ENCODE measurements around the gene PRDM16.

PRDM16 gene

GRCh38 chr1:3111348-3112021 is 42.5 kb downstream of the PRDM16 start:
- DNase-seq (ENCODE audit: low spot score) = peak; percentile 52
- peaks cover 0 to 3% of the 10 kb centered on the region in 2 donors for H3K36me3 ChIP-seq (replicated peaks in 1 of 2; ENCODE audit: control insufficient read depth in 2 of 2, insufficient read depth in 2 of 2, low read length in 2 of 2)
- H3K4me1 ChIP-seq (ENCODE audit: control insufficient read depth in 2 of 2, insufficient read depth in 1 of 2, low read depth in 1 of 2, low read length in 2 of 2) = peaks cover 2 to 45% of the 10 kb centered on the region in 2 donors
- peak overlapping the region; percentile 8 for H3K23ac ChIP-seq (ENCODE audit: low read depth, low read length, poor library complexity)
- H3K79me1 ChIP-seq (ENCODE audit: low read depth, low read length) = peaks cover 18% of the 10 kb centered on the region
- H4K91ac ChIP-seq (ENCODE audit: low read depth, low read length, poor library complexity) = peak overlapping the region; percentile 47
- peak overlapping the region; percentile 91 for H3K27ac ChIP-seq (replicated peaks; ENCODE audit: low read length)
- H3K4me2 ChIP-seq (ENCODE audit: insufficient read depth, low read length, poor library complexity, severe bottlenecking) = peak overlapping the region; percentile 4
- peak overlapping the region; percentile 95 for H2BK5ac ChIP-seq (ENCODE audit: low read length)
- H3K9me3 ChIP-seq (replicated peaks in 1 of 2; ENCODE audit: control insufficient read depth in 2 of 2, insufficient read depth in 1 of 2, low read depth in 1 of 2, low read length in 2 of 2) = peaks cover 11 to 15% of the 10 kb centered on the region in 2 donors
- H2BK15ac ChIP-seq (ENCODE audit: low read length) = peak overlapping the region; percentile 100
- H3K9ac ChIP-seq (ENCODE audit: low read depth, low read length, poor library complexity) = peak overlapping the region; percentile 12
- H2BK12ac ChIP-seq (ENCODE audit: low read length) = peak overlapping the region; percentile 95
- no peak overlapping the region for H3K4ac ChIP-seq (ENCODE audit: low read length)
- 83% methylated on average over 1 of the region's 36 CpGs; no CpG with 5 or more reads in 1 of the 2 donors for WGBS, 2 donors (ENCODE audit: extremely low coverage in 2 of 2, insufficient read length in 2 of 2, insufficient replicate concordance in 1 of 2)
- H2AK5ac ChIP-seq (ENCODE audit: low read depth, low read length) = peak overlapping the region; percentile 100
- no peak overlapping the region for H3K14ac ChIP-seq (ENCODE audit: low read length)
- H3K27me3 ChIP-seq (ENCODE audit: control insufficient read depth in 3 of 3, insufficient read depth in 3 of 3, low read depth in 1 of 3, low read length in 3 of 3) = peaks cover 0 to 27% (median 0%) of the 10 kb centered on the region in 3 experiments
- H2AFZ ChIP-seq (ENCODE audit: low read length) = peak overlapping the region; percentile 56
- H3K18ac ChIP-seq (ENCODE audit: low read length) = peak overlapping the region; percentile 98
- H2BK120ac ChIP-seq (ENCODE audit: low read depth, low read length) = peak overlapping the region; percentile 73
- H3K4me3 ChIP-seq (ENCODE audit: low read length in 2 of 2) = no peak overlapping the region
- H4K8ac ChIP-seq (ENCODE audit: low read depth, low read length) = no peak overlapping the region

GRCh38 chr1:3112526-3112925 is 43.5 kb downstream of the PRDM16 start:
- H2AK5ac ChIP-seq (ENCODE audit: low read depth, low read length) = peak overlapping the region; percentile 100
- H3K4me3 ChIP-seq (ENCODE audit: low read length in 2 of 2) = no peak overlapping the region
- H3K23ac ChIP-seq (ENCODE audit: low read depth, low read length, poor library complexity) = peak overlapping the region; percentile 49
- H2AFZ ChIP-seq (ENCODE audit: low read length) = no peak overlapping the region
- peak overlapping the region; percentile 88 for H3K9ac ChIP-seq (ENCODE audit: low read depth, low read length, poor library complexity)
- H3K4me2 ChIP-seq (ENCODE audit: insufficient read depth, low read length, poor library complexity, severe bottlenecking) = no peak overlapping the region
- peak overlapping the region; percentile 69 for H2BK120ac ChIP-seq (ENCODE audit: low read depth, low read length)
- no peak for DNase-seq (ENCODE audit: low spot score)
- peaks cover 0 to 3% of the 10 kb centered on the region in 2 donors for H3K36me3 ChIP-seq (replicated peaks in 1 of 2; ENCODE audit: control insufficient read depth in 2 of 2, insufficient read depth in 2 of 2, low read length in 2 of 2)
- peak overlapping the region; percentile 47 for H2BK12ac ChIP-seq (ENCODE audit: low read length)
- H3K4ac ChIP-seq (ENCODE audit: low read length) = peak overlapping the region; percentile 100
- H2BK5ac ChIP-seq (ENCODE audit: low read length) = peak overlapping the region; percentile 83
- H3K4me1 ChIP-seq (ENCODE audit: control insufficient read depth in 2 of 2, insufficient read depth in 1 of 2, low read depth in 1 of 2, low read length in 2 of 2) = peaks cover 2 to 49% of the 10 kb centered on the region in 2 donors
- H3K79me1 ChIP-seq (ENCODE audit: low read depth, low read length) = peaks cover 21% of the 10 kb centered on the region
- no CpG with 5 or more reads among the region's 17 CpGs for WGBS, 2 donors (ENCODE audit: extremely low coverage in 2 of 2, insufficient read length in 2 of 2, insufficient replicate concordance in 1 of 2)
- peak overlapping the region; percentile 90 for H4K8ac ChIP-seq (ENCODE audit: low read depth, low read length)
- peaks cover 0 to 27% (median 0%) of the 10 kb centered on the region in 3 experiments for H3K27me3 ChIP-seq (ENCODE audit: control insufficient read depth in 3 of 3, insufficient read depth in 3 of 3, low read depth in 1 of 3, low read length in 3 of 3)
- peaks cover 11 to 15% of the 10 kb centered on the region in 2 donors for H3K9me3 ChIP-seq (replicated peaks in 1 of 2; ENCODE audit: control insufficient read depth in 2 of 2, insufficient read depth in 1 of 2, low read depth in 1 of 2, low read length in 2 of 2)
- peak overlapping the region; percentile 91 for H3K27ac ChIP-seq (replicated peaks; ENCODE audit: low read length)
- peak overlapping the region; percentile 100 for H2BK15ac ChIP-seq (ENCODE audit: low read length)
- peak overlapping the region; percentile 92 for H3K14ac ChIP-seq (ENCODE audit: low read length)
- peak overlapping the region; percentile 94 for H4K91ac ChIP-seq (ENCODE audit: low read depth, low read length, poor library complexity)
- H3K18ac ChIP-seq (ENCODE audit: low read length) = peak overlapping the region; percentile 99

GRCh38 chr1:3113047-3113740 is 44.2 kb downstream of the PRDM16 start:
- H3K4ac ChIP-seq (ENCODE audit: low read length) = peak overlapping the region; percentile 100
- H3K27ac ChIP-seq (replicated peaks; ENCODE audit: low read length) = no peak overlapping the region
- peak overlapping the region; percentile 18 for H3K9ac ChIP-seq (ENCODE audit: low read depth, low read length, poor library complexity)
- peak overlapping the region; percentile 100 for H2BK15ac ChIP-seq (ENCODE audit: low read length)
- peaks cover 0 to 5% of the 10 kb centered on the region in 2 donors for H3K36me3 ChIP-seq (replicated peaks in 1 of 2; ENCODE audit: control insufficient read depth in 2 of 2, insufficient read depth in 2 of 2, low read length in 2 of 2)
- peaks cover 2 to 55% of the 10 kb centered on the region in 2 donors for H3K4me1 ChIP-seq (ENCODE audit: control insufficient read depth in 2 of 2, insufficient read depth in 1 of 2, low read depth in 1 of 2, low read length in 2 of 2)
- peak overlapping the region; percentile 83 for H2BK5ac ChIP-seq (ENCODE audit: low read length)
- H3K14ac ChIP-seq (ENCODE audit: low read length) = peak overlapping the region; percentile 92
- H4K8ac ChIP-seq (ENCODE audit: low read depth, low read length) = peak overlapping the region; percentile 89
- no peak for DNase-seq (ENCODE audit: low spot score)
- no peak overlapping the region for H3K4me2 ChIP-seq (ENCODE audit: insufficient read depth, low read length, poor library complexity, severe bottlenecking)
- H3K18ac ChIP-seq (ENCODE audit: low read length) = peak overlapping the region; percentile 99
- H3K23ac ChIP-seq (ENCODE audit: low read depth, low read length, poor library complexity) = peak overlapping the region; percentile 49
- H3K9me3 ChIP-seq (replicated peaks in 1 of 2; ENCODE audit: control insufficient read depth in 2 of 2, insufficient read depth in 1 of 2, low read depth in 1 of 2, low read length in 2 of 2) = peaks cover 5 to 12% of the 10 kb centered on the region in 2 donors
- peak overlapping the region; percentile 69 for H2BK120ac ChIP-seq (ENCODE audit: low read depth, low read length)
- no CpG with 5 or more reads among the region's 20 CpGs for WGBS, 2 donors (ENCODE audit: extremely low coverage in 2 of 2, insufficient read length in 2 of 2, insufficient replicate concordance in 1 of 2)
- peaks cover 19% of the 10 kb centered on the region for H3K79me1 ChIP-seq (ENCODE audit: low read depth, low read length)
- H2AFZ ChIP-seq (ENCODE audit: low read length) = no peak overlapping the region
- H2BK12ac ChIP-seq (ENCODE audit: low read length) = peak overlapping the region; percentile 67
- H3K27me3 ChIP-seq (ENCODE audit: control insufficient read depth in 3 of 3, insufficient read depth in 3 of 3, low read depth in 1 of 3, low read length in 3 of 3) = peaks cover 0 to 27% (median 3%) of the 10 kb centered on the region in 3 experiments
- H3K4me3 ChIP-seq (ENCODE audit: low read length in 2 of 2) = no peak overlapping the region
- peak overlapping the region; percentile 100 for H2AK5ac ChIP-seq (ENCODE audit: low read depth, low read length)
- no peak overlapping the region for H4K91ac ChIP-seq (ENCODE audit: low read depth, low read length, poor library complexity)

- H2BK120ac ChIP-seq (ENCODE audit: low read depth, low read length) = no peak overlapping the region
- H3K4me2 ChIP-seq (ENCODE audit: insufficient read depth, low read length, poor library complexity, severe bottlenecking) = no peak overlapping the region
- no peak overlapping the region for H3K4me3 ChIP-seq (ENCODE audit: low read length in 2 of 2)
- no peak overlapping the region for H3K9ac ChIP-seq (ENCODE audit: low read depth, low read length, poor library complexity)
- H2AFZ ChIP-seq (ENCODE audit: low read length) = no peak overlapping the region
- H2AK5ac ChIP-seq (ENCODE audit: low read depth, low read length) = peak overlapping the region; percentile 100
- H4K8ac ChIP-seq (ENCODE audit: low read depth, low read length) = no peak overlapping the region
- peak overlapping the region; percentile 50 for H3K14ac ChIP-seq (ENCODE audit: low read length)
- H2BK12ac ChIP-seq (ENCODE audit: low read length) = peak overlapping the region; percentile 67
- H3K4me1 ChIP-seq (ENCODE audit: control insufficient read depth in 2 of 2, insufficient read depth in 1 of 2, low read depth in 1 of 2, low read length in 2 of 2) = peaks cover 2 to 56% of the 10 kb centered on the region in 2 donors
- peaks cover 0 to 24% (median 3%) of the 10 kb centered on the region in 3 experiments for H3K27me3 ChIP-seq (ENCODE audit: control insufficient read depth in 3 of 3, insufficient read depth in 3 of 3, low read depth in 1 of 3, low read length in 3 of 3)
- no peak for DNase-seq (ENCODE audit: low spot score)
- WGBS, 2 donors (ENCODE audit: extremely low coverage in 2 of 2, insufficient read length in 2 of 2, insufficient replicate concordance in 1 of 2) = no CpG with 5 or more reads among the region's 6 CpGs
- H3K18ac ChIP-seq (ENCODE audit: low read length) = peak overlapping the region; percentile 94
- H3K23ac ChIP-seq (ENCODE audit: low read depth, low read length, poor library complexity) = no peak overlapping the region
- H3K4ac ChIP-seq (ENCODE audit: low read length) = no peak overlapping the region
- peak overlapping the region; percentile 60 for H2BK5ac ChIP-seq (ENCODE audit: low read length)
- H3K79me1 ChIP-seq (ENCODE audit: low read depth, low read length) = peaks cover 22% of the 10 kb centered on the region
- H3K9me3 ChIP-seq (replicated peaks in 1 of 2; ENCODE audit: control insufficient read depth in 2 of 2, insufficient read depth in 1 of 2, low read depth in 1 of 2, low read length in 2 of 2) = peaks cover 0 to 7% of the 10 kb centered on the region in 2 donors
- H3K36me3 ChIP-seq (replicated peaks in 1 of 2; ENCODE audit: control insufficient read depth in 2 of 2, insufficient read depth in 2 of 2, low read length in 2 of 2) = peaks cover 0 to 5% of the 10 kb centered on the region in 2 donors
- H3K27ac ChIP-seq (replicated peaks; ENCODE audit: low read length) = no peak overlapping the region
- H4K91ac ChIP-seq (ENCODE audit: low read depth, low read length, poor library complexity) = no peak overlapping the region
- peak overlapping the region; percentile 100 for H2BK15ac ChIP-seq (ENCODE audit: low read length)
These were observed 44.7 kb downstream of the PRDM16 start for GRCh38 chr1:3113741-3114056.

Data from neuronal stem cell (in vitro differentiated cells).